ENCODE results near the gene SIGMAR1.

The SIGMAR1 gene

GRCh38 chr9:34635556-34635955 lies 2.0 kb downstream of the SIGMAR1 start:
- Mint-ChIP-seq H3K36me3 (ENCODE audit: insufficient read depth) (peaks cover 13% of the 10 kb centered on the region), H3K27me3 (peaks cover 4% of the 10 kb centered on the region), H3K4me3 (no peak overlapping the region), H3K4me1 (peaks cover 37% of the 10 kb centered on the region), H3K9me3 (no peaks in the 10 kb centered on the region), H3K27ac (ENCODE audit: low read depth) (no peak overlapping the region)
- no peak for ATAC-seq (replicated peaks; ENCODE audit: extremely low read depth, poor library complexity, severe bottlenecking)
- no peak for DNase-seq (ENCODE audit: low spot score in 2 of 2)

DNA sequence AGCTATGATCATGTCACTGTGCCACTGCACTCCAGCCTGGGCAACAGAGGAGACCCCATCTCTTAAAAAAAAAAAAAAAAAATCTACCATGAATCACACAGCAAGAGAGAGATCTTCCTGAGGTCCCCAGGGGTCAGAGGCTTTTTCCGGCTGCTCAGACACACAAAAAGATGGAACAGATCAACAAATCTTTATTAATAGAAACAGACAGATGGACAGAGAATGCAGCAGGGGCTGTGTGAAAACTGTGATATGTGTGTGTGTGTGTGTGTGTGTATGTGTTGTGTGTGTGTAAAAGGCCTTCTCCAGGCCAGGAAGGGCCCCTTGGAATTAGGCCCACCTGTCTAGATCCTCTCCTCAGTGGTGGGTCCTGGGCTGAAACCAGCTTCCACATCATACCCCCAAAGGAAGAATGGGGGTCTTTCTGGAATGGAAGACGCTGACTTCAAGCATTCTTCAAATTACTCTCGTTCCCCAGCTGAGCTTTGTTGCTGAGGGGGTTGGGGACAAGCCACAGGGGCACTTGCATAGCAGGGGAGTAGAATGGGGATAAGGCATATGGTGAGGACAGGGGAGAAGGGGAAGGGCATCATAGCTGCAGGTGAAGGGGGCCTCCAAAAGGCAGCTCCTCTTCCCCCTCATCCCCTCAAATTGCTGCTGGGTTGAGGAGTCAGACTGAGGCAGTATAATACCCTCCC lies 2.9 kb downstream of the SIGMAR1 start:
- no peak for ATAC-seq (replicated peaks; ENCODE audit: extremely low read depth, poor library complexity, severe bottlenecking)
- peaks cover 37% of the 10 kb centered on the region for H3K4me1 Mint-ChIP-seq
- H3K27ac Mint-ChIP-seq (ENCODE audit: low read depth): no peak overlapping the region
- DNase-seq (ENCODE audit: low spot score in 2 of 2): no peak
- peaks cover 12% of the 10 kb centered on the region for H3K27me3 Mint-ChIP-seq
- no peaks in the 10 kb centered on the region for H3K9me3 Mint-ChIP-seq
- H3K36me3 Mint-ChIP-seq (ENCODE audit: insufficient read depth): peaks cover 13% of the 10 kb centered on the region
- no peak overlapping the region for H3K4me3 Mint-ChIP-seq

GRCh38 chr9:34633851-34634550 lies 3.6 kb downstream of the SIGMAR1 start:
- peak; percentile 12 for ATAC-seq (replicated peaks; ENCODE audit: extremely low read depth, poor library complexity, severe bottlenecking)
- Mint-ChIP-seq H3K4me3 (no peak overlapping the region), H3K27ac (ENCODE audit: low read depth) (no peak overlapping the region), H3K36me3 (ENCODE audit: insufficient read depth) (peaks cover 13% of the 10 kb centered on the region), H3K4me1 (peaks cover 43% of the 10 kb centered on the region), H3K9me3 (no peaks in the 10 kb centered on the region), H3K27me3 (peaks cover 19% of the 10 kb centered on the region)
- DNase-seq (ENCODE audit: low spot score in 2 of 2): peak; percentile 61 to 69

DNA sequence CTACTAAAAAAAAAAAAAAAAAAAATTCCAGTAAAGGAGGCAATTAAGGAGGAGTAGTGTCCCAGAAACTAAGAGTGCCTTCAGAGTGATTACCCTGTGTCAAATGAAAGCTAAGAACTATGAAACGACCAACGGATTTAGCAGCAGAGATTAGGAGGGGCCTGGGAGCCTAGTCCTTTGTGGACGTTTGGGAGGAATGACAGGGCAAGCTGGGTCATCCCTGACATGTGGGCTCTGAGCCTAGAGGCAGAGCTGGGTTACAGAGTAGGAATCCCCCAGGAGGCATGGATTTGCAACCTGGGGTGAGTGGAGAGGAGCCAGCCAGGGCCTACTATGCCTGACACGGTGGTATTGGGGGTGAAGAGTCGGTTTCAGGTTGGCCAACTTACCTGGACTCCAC lies 4.4 kb downstream of the SIGMAR1 start:
- Mint-ChIP-seq H3K27ac (ENCODE audit: low read depth) (no peak overlapping the region), H3K4me3 (no peak overlapping the region), H3K27me3 (peaks cover 28% of the 10 kb centered on the region), H3K4me1 (peaks cover 42% of the 10 kb centered on the region), H3K36me3 (ENCODE audit: insufficient read depth) (peaks cover 15% of the 10 kb centered on the region), H3K9me3 (no peaks in the 10 kb centered on the region)
- DNase-seq (ENCODE audit: low spot score in 2 of 2): no peak
- no peak for ATAC-seq (replicated peaks; ENCODE audit: extremely low read depth, poor library complexity, severe bottlenecking)

DNA sequence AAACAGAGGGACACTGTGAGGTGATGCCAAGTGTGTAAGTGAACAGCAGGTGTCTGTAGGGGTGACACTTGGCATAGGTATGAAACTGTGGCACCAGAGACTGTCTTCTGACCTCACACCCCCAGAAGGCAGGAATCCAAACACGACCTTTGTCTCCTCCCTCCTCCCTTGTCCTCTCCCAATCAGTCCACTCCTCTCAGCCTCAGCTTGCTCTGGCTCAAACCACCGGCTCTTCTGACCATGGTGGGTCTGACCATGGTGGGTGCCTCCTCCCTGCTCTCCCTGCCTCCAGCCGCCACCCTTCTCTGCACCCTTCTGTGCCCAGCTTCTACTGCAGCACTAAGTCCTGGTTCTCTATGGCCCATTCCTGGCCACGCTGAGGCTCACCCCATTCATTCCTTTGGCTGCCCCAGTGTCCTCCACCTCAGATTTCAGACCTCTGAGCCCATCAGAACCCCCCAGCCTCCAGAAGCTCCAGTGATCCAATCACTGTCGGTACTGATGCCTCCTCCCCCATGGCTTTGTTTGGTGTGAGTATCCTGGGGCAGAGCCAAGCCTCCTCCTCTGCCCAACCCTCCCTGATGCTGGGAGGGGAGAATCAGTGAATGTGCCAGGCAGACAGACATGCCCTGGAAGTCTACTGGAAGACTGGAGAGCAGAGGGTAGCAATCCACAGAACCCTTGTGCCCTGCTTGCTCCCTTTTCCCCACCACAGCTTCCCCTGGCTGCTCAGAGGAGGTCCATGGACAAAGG lies 7.0 kb downstream of the SIGMAR1 start:
- H3K9me3 Mint-ChIP-seq: no peaks in the 10 kb centered on the region
- DNase-seq (ENCODE audit: low spot score in 2 of 2) (no peak), ATAC-seq (replicated peaks; ENCODE audit: extremely low read depth, poor library complexity, severe bottlenecking) (no peak)
- H3K36me3 Mint-ChIP-seq (ENCODE audit: insufficient read depth): peaks cover 6% of the 10 kb centered on the region
- H3K27ac Mint-ChIP-seq (ENCODE audit: low read depth): no peak overlapping the region
- peaks cover 53% of the 10 kb centered on the region for H3K27me3 Mint-ChIP-seq
- peaks cover 26% of the 10 kb centered on the region for H3K4me1 Mint-ChIP-seq
- peak overlapping the region; percentile 79 for H3K4me3 Mint-ChIP-seq

DNA sequence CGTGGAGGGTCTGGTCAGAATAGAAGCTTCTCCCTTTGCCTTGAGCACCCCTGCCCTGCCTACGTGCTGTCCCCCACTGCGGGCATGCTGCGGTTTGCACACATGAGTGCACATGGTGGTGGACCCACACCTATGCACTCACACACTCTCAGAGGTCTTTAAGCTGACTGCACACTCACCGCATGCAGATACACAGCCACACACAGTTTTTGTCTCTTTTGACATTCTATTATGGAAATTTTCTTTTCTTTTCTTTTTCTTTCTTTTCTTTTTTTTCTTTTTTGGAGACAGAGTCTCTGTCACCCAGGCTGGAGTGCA lies 8.1 kb downstream of the SIGMAR1 start:
- peaks cover 6% of the 10 kb centered on the region for H3K36me3 Mint-ChIP-seq (ENCODE audit: insufficient read depth)
- H3K9me3 Mint-ChIP-seq: no peaks in the 10 kb centered on the region
- H3K4me3 Mint-ChIP-seq: peak overlapping the region; percentile 79
- no peak overlapping the region for H3K27ac Mint-ChIP-seq (ENCODE audit: low read depth)
- peaks cover 22% of the 10 kb centered on the region for H3K4me1 Mint-ChIP-seq
- ATAC-seq (replicated peaks; ENCODE audit: extremely low read depth, poor library complexity, severe bottlenecking) (no peak), DNase-seq (ENCODE audit: low spot score in 2 of 2) (no peak)
- H3K27me3 Mint-ChIP-seq: peaks cover 62% of the 10 kb centered on the region

GRCh38 chr9:34628656-34629490 lies 8.7 kb downstream of the SIGMAR1 start, which contains the start of gene ARID3C:
Gene ARID3C, minus strand, starts transcription at chr9:34629066. Its CDS starts 1,052 bp downstream, at chr9:34628014.
- Mint-ChIP-seq H3K9me3 (no peaks in the 10 kb centered on the region), H3K27ac (ENCODE audit: low read depth) (peak within 1 kb of the TSS; percentile 0), H3K4me3 (peak within 1 kb of the TSS; percentile 79), H3K27me3 (peaks cover 66% of the 10 kb centered on the region), H3K4me1 (peaks cover 18% of the 10 kb centered on the region), H3K36me3 (ENCODE audit: insufficient read depth) (peaks cover 5% of the 10 kb centered on the region)
- DNase-seq (ENCODE audit: low spot score in 2 of 2) (peak in 1 of 2 donors; percentile 22), ATAC-seq (replicated peaks; ENCODE audit: extremely low read depth, poor library complexity, severe bottlenecking) (peak; percentile 78)

GRCh38 chr9:34627716-34628655 lies 9.6 kb downstream of the SIGMAR1 start:
- peaks cover 5% of the 10 kb centered on the region for H3K36me3 Mint-ChIP-seq (ENCODE audit: insufficient read depth)
- H3K9me3 Mint-ChIP-seq: no peaks in the 10 kb centered on the region
- peak overlapping the region; percentile 79 for H3K4me3 Mint-ChIP-seq
- DNase-seq (ENCODE audit: low spot score in 2 of 2) (no peak), ATAC-seq (replicated peaks; ENCODE audit: extremely low read depth, poor library complexity, severe bottlenecking) (no peak)
- peaks cover 74% of the 10 kb centered on the region for H3K27me3 Mint-ChIP-seq
- H3K27ac Mint-ChIP-seq (ENCODE audit: low read depth): peak overlapping the region; percentile 0
- H3K4me1 Mint-ChIP-seq: peaks cover 16% of the 10 kb centered on the region

- Mint-ChIP-seq H3K4me1 (peaks cover 27% of the 10 kb centered on the region), H3K27ac (ENCODE audit: low read depth) (no peak overlapping the region), H3K4me3 (no peak overlapping the region), H3K9me3 (no peaks in the 10 kb centered on the region), H3K36me3 (ENCODE audit: insufficient read depth) (peaks cover 4% of the 10 kb centered on the region), H3K27me3 (peaks cover 85% of the 10 kb centered on the region)
- no peak for ATAC-seq (replicated peaks; ENCODE audit: extremely low read depth, poor library complexity, severe bottlenecking)
- DNase-seq (ENCODE audit: low spot score in 2 of 2): no peak
Measured at GRCh38 chr9:34625186-34625486, 12.5 kb downstream of the SIGMAR1 start.

DNA sequence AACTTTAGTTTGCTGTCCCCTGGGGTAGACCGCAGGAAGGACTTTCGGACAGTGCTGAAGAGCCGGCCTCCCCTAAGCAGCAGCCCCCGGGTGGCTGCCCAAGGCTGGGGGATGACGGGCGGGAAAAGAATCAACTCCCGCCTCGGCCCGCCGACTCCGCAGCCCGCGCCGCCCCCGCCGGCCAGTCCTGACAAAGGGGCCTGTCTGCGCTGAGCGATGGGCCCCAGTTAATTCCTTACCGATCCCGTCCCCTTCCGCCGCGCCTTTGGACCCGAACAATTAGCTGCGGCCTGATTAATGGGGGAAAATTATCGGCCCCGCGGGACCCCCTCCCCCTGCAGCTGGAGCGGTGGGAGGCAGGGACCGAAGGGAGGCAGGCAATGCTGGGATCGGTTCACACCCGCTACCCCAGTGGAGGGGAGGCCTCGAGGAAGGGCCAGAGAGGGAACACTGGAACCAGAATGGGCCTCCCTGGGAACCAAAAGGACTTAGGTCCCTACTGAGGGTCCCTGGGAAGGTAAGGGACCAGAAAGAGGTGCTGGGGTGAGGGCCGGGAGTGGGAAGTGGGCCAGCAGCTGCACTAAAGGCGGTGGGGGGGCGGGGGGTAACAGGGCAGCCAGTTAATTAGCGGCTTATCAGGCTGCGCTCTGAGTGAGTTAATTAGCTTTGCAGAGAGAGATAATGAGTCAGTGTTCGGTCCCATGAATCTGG lies 13.0 kb downstream of the SIGMAR1 start:
- DNase-seq (ENCODE audit: low spot score in 2 of 2) (no peak), ATAC-seq (replicated peaks; ENCODE audit: extremely low read depth, poor library complexity, severe bottlenecking) (no peak)
- H3K36me3 Mint-ChIP-seq (ENCODE audit: insufficient read depth): peaks cover 4% of the 10 kb centered on the region
- H3K4me3 Mint-ChIP-seq: no peak overlapping the region
- H3K4me1 Mint-ChIP-seq: peaks cover 32% of the 10 kb centered on the region
- H3K27ac Mint-ChIP-seq (ENCODE audit: low read depth): no peak overlapping the region
- H3K9me3 Mint-ChIP-seq: no peaks in the 10 kb centered on the region
- peaks cover 80% of the 10 kb centered on the region for H3K27me3 Mint-ChIP-seq
